ENCODE results near the gene FANCD2. TPM values are rescaled to one million over a fixed set of nuclear protein-coding genes. Genes with fewer than 3 reads are reported as not detected.
"Not testable (repeated sequence)": the region's sequence is repeated elsewhere in the genome, so short reads cannot be mapped to it uniquely, and the experiment has no call there.

Gene FANCD2
- total RNA-seq, 2 experiments from 2014 or later, result 54.3 to 60.8 TPM

- Mint-ChIP-seq H3K4me3 (no peak overlapping the region), H3K27me3 (no peaks in the 10 kb centered on the region), H3K27ac (peak overlapping the region; percentile 52), H3K4me1 (peaks cover 56% of the 10 kb centered on the region), H3K36me3 (ENCODE audit: low read depth) (peaks cover 50% of the 10 kb centered on the region), H3K9me3 (no peaks in the 10 kb centered on the region)
- no peak for DNase-seq
- POLR2A ChIA-PET, result interaction anchor here (1.1 kb wide), 1 partner anchor 98 kb away, joined by 3 read pairs; no protein-coding TSS in a partner anchor
- CTCF ChIA-PET, result interaction anchor here (1.1 kb wide), 1 partner anchor 45 kb away, joined by 4 read pairs; no protein-coding TSS in a partner anchor
Observed at GRCh38 chr3:10121064-10121463, 94.8 kb downstream of the FANCD2 start.

- Mint-ChIP-seq H3K4me1 (peaks cover 41% of the 10 kb centered on the region), H3K27ac (peak overlapping the region; percentile 1), H3K36me3 (ENCODE audit: low read depth) (peaks cover 61% of the 10 kb centered on the region), H3K9me3 (no peaks in the 10 kb centered on the region), H3K4me3 (no peak overlapping the region), H3K27me3 (no peaks in the 10 kb centered on the region)
- DNase-seq, result no peak
- CTCF ChIA-PET, result no interaction called here
- POLR2A ChIA-PET, result interaction anchor here (1.2 to 1.8 kb wide), 2 partner anchors 16 to 308 kb away, joined by 3 to 5 read pairs; no protein-coding TSS in a partner anchor
Observed at GRCh38 chr3:10122724-10123123, 96.5 kb downstream of the FANCD2 start.

- not testable (repeated sequence) for DNase-seq; H3K27ac Mint-ChIP-seq; H3K27me3 Mint-ChIP-seq; H3K4me1 Mint-ChIP-seq; H3K36me3 Mint-ChIP-seq (ENCODE audit: low read depth); H3K9me3 Mint-ChIP-seq; H3K4me3 Mint-ChIP-seq
- CTCF ChIA-PET, result interaction anchor here (2.0 kb wide), 1 partner anchor 128 kb away, joined by 7 read pairs; no protein-coding TSS in a partner anchor
- POLR2A ChIA-PET, result interaction anchor here (0.6 to 1.1 kb wide), 2 partner anchors 9 to 185 kb away, joined by 3 read pairs; partner anchors contain the start of gene SEC13
Observed at GRCh38 chr3:10135872-10136271, 109.6 kb downstream of the FANCD2 start.

- no peak for DNase-seq
- ChIA-PET POLR2A (interaction anchor here (1.1 kb wide), 1 partner anchor 184 kb away, joined by 3 read pairs; the partner anchor contains the start of gene SEC13), CTCF (interaction anchor here (1.4 kb wide), 1 partner anchor 127 kb away, joined by 3 read pairs; no protein-coding TSS in a partner anchor)
- H3K4me3 Mint-ChIP-seq, result no peak overlapping the region
- H3K27ac Mint-ChIP-seq, result no peak overlapping the region
- H3K27me3 Mint-ChIP-seq, result no peaks in the 10 kb centered on the region
- peaks cover 1% of the 10 kb centered on the region for H3K36me3 Mint-ChIP-seq (ENCODE audit: low read depth)
- H3K4me1 Mint-ChIP-seq, result peaks cover 11% of the 10 kb centered on the region
- no peaks in the 10 kb centered on the region for H3K9me3 Mint-ChIP-seq
Observed at GRCh38 chr3:10136426-10137005, 110.3 kb downstream of the FANCD2 start.

GRCh38 chr3:10137178-10137577, 110.9 kb downstream of the FANCD2 start:
- ChIA-PET POLR2A (no interaction called here), CTCF (interaction anchor here (1.4 kb wide), 1 partner anchor 127 kb away, joined by 3 read pairs; no protein-coding TSS in a partner anchor)
- peaks cover 3% of the 10 kb centered on the region for H3K36me3 Mint-ChIP-seq (ENCODE audit: low read depth)
- no peaks in the 10 kb centered on the region for H3K9me3 Mint-ChIP-seq
- no peak overlapping the region for H3K4me3 Mint-ChIP-seq
- no peak for DNase-seq
- no peaks in the 10 kb centered on the region for H3K27me3 Mint-ChIP-seq
- H3K4me1 Mint-ChIP-seq, result peaks cover 11% of the 10 kb centered on the region
- no peak overlapping the region for H3K27ac Mint-ChIP-seq

GRCh38 chr3:10140996-10141546, 114.8 kb downstream of the FANCD2 start:
- peaks cover 25% of the 10 kb centered on the region for H3K36me3 Mint-ChIP-seq (ENCODE audit: low read depth)
- H3K4me3 Mint-ChIP-seq, result peak overlapping the region; percentile 85
- no peaks in the 10 kb centered on the region for H3K27me3 Mint-ChIP-seq
- POLR2A ChIA-PET, result interaction anchor here (0.6 to 2.0 kb wide), 25 partner anchors 10 to 492 kb away, joined by 3 to 14 read pairs (median 4); partner anchors contain the start of genes CRELD1, FANCD2, GHRL and IRAK2
- peaks cover 34% of the 10 kb centered on the region for H3K4me1 Mint-ChIP-seq
- peak overlapping the region; percentile 96 for H3K27ac Mint-ChIP-seq
- no peaks in the 10 kb centered on the region for H3K9me3 Mint-ChIP-seq
- no peak for DNase-seq
- CTCF ChIA-PET, result interaction anchor here (0.7 to 1.7 kb wide), 6 partner anchors 24 to 181 kb away, joined by 3 to 10 read pairs (median 6); partner anchors contain the start of gene IRAK2

- peak; percentile 32 for DNase-seq
- no peaks in the 10 kb centered on the region for H3K27me3 Mint-ChIP-seq
- H3K4me3 Mint-ChIP-seq, result peak overlapping the region; percentile 85
- ChIA-PET CTCF (interaction anchor here (1.2 to 1.3 kb wide), 2 partner anchors 9 to 81 kb away, joined by 3 read pairs; no protein-coding TSS in a partner anchor), POLR2A (interaction anchor here (1.1 to 2.0 kb wide), 9 partner anchors 13 to 178 kb away, joined by 3 to 14 read pairs (median 6); partner anchors contain the start of genes FANCD2, SEC13 and TATDN2)
- peaks cover 42% of the 10 kb centered on the region for H3K4me1 Mint-ChIP-seq
- no peaks in the 10 kb centered on the region for H3K9me3 Mint-ChIP-seq
- peak overlapping the region; percentile 96 for H3K27ac Mint-ChIP-seq
- H3K36me3 Mint-ChIP-seq (ENCODE audit: low read depth), result peaks cover 33% of the 10 kb centered on the region
Observed at GRCh38 chr3:10142707-10143560, 116.7 kb downstream of the FANCD2 start.

GRCh38 chr3:10145685-10146084, 119.4 kb downstream of the FANCD2 start:
- Mint-ChIP-seq H3K36me3 (ENCODE audit: low read depth) (peaks cover 52% of the 10 kb centered on the region), H3K4me1 (peaks cover 42% of the 10 kb centered on the region), H3K27ac (no peak overlapping the region), H3K27me3 (no peaks in the 10 kb centered on the region), H3K9me3 (no peaks in the 10 kb centered on the region), H3K4me3 (peak overlapping the region; percentile 15)
- no peak for DNase-seq
- CTCF ChIA-PET, result interaction anchor here (0.7 to 1.5 kb wide), 2 partner anchors 102 to 121 kb away, joined by 3 read pairs; partner anchors contain the start of gene TATDN2
- POLR2A ChIA-PET, result no interaction called here

- H3K4me3 Mint-ChIP-seq, result no peak overlapping the region
- H3K27ac Mint-ChIP-seq, result no peak overlapping the region
- no peaks in the 10 kb centered on the region for H3K9me3 Mint-ChIP-seq
- H3K4me1 Mint-ChIP-seq, result peaks cover 21% of the 10 kb centered on the region
- H3K36me3 Mint-ChIP-seq (ENCODE audit: low read depth), result peaks cover 62% of the 10 kb centered on the region
- H3K27me3 Mint-ChIP-seq, result no peaks in the 10 kb centered on the region
- ChIA-PET POLR2A (no interaction called here), CTCF (no interaction called here)
- no peak for DNase-seq
Observed at GRCh38 chr3:10149226-10149625, 123.0 kb downstream of the FANCD2 start.

- no peak for DNase-seq
- Mint-ChIP-seq H3K36me3 (ENCODE audit: low read depth) (peaks cover 68% of the 10 kb centered on the region), H3K4me1 (peaks cover 9% of the 10 kb centered on the region), H3K27me3 (no peaks in the 10 kb centered on the region), H3K4me3 (no peak overlapping the region), H3K9me3 (no peaks in the 10 kb centered on the region), H3K27ac (no peak overlapping the region)
- CTCF ChIA-PET, result interaction anchor here (1.3 to 2.4 kb wide), 2 partner anchors 73 to 113 kb away, joined by 3 to 11 read pairs; no protein-coding TSS in a partner anchor
- POLR2A ChIA-PET, result interaction anchor here (1.0 kb wide), 1 partner anchor 9 kb away, joined by 3 read pairs; the partner anchor contains the start of gene VHL
Observed at GRCh38 chr3:10150987-10151386, 124.8 kb downstream of the FANCD2 start.

All from activated CD4-positive, alpha-beta memory T cell treated with anti-CD3 and anti-CD28 coated beads, Interleukin-2, amount 10 ng/mL, durations not matched to agents 7 days and 5 days (primary cell).